ENCODE data around the gene TBC1D22B.
A peak's percentile ranks its signal among the peaks of the same experiment; 100 is the strongest.

TBC1D22B gene

GRCh38 chr6:37347670-37348111 is 90.1 kb downstream of the TBC1D22B start:
- WGBS, result 92% methylated on average over 4 of the region's 4 CpGs
- Histone ChIP-seq H2BK15ac (ENCODE audit: low read depth, poor library complexity, severe bottlenecking) (no peak overlapping the region), H3K79me1 (replicated peaks; ENCODE audit: low read length, poor library complexity, severe bottlenecking) (no peaks in the 10 kb centered on the region)

GRCh38 chr6:37351027-37351426 is 93.5 kb downstream of the TBC1D22B start:
- Histone ChIP-seq H3K27me3 (ENCODE audit: control insufficient read depth in 1 of 2, insufficient read depth in 1 of 2, low read length in 2 of 2) (peaks cover 0 to 3% of the 10 kb centered on the region in 2 experiments), H3K27ac (ENCODE audit: low read length, poor library complexity, severe bottlenecking) (no peak overlapping the region), H2BK15ac (ENCODE audit: low read depth, poor library complexity, severe bottlenecking) (no peak overlapping the region), H3K4me1 (ENCODE audit: control insufficient read depth, insufficient read depth, low read depth, low read length) (no peaks in the 10 kb centered on the region), H3K23ac (ENCODE audit: low read length in 2 of 2) (no peak overlapping the region), H4K91ac (ENCODE audit: low read length) (no peak overlapping the region), H2BK5ac (ENCODE audit: low read depth, low read length, poor library complexity, severe bottlenecking) (no peak overlapping the region), H2BK120ac (ENCODE audit: low read depth, low read length) (no peak overlapping the region), H3K36me3 (ENCODE audit: control insufficient read depth in 1 of 2, insufficient read depth in 2 of 2, low read depth in 1 of 2, low read length in 2 of 2) (no peaks in the 10 kb centered on the region), H2AK5ac (ENCODE audit: low read length, severe bottlenecking) (no peak overlapping the region), H3K14ac (ENCODE audit: low read length in 2 of 2) (no peak overlapping the region), H3K79me1 (replicated peaks; ENCODE audit: low read length, poor library complexity, severe bottlenecking) (peaks cover 11% of the 10 kb centered on the region), H2AFZ (ENCODE audit: low read depth, low read length) (no peak overlapping the region), H3K4ac (ENCODE audit: low read depth in 1 of 2, low read length in 2 of 2) (no peak overlapping the region), H3K4me2 (ENCODE audit: low read length, poor library complexity, severe bottlenecking) (no peak overlapping the region), H3K4me3 (ENCODE audit: insufficient read depth in 1 of 2, low read depth in 1 of 2, low read length in 2 of 2) (no peak overlapping the region), H2BK12ac (ENCODE audit: low read length in 2 of 2) (no peak overlapping the region), H3K18ac (ENCODE audit: low read depth in 1 of 2, low read length in 2 of 2) (no peak overlapping the region), H3K9ac (ENCODE audit: low read length) (no peak overlapping the region), H3K9me3 (ENCODE audit: control insufficient read depth, low read length) (no peaks in the 10 kb centered on the region), H4K8ac (ENCODE audit: low read length) (no peak overlapping the region)
- DNase-seq, result no peak
- 94% methylated on average over 3 of the region's 3 CpGs for WGBS

More at GRCh38 chr6:37347670-37348111, 90.1 kb downstream of the TBC1D22B start:
- no peak for DNase-seq
- Histone ChIP-seq H2BK120ac (ENCODE audit: low read depth, low read length) (no peak overlapping the region), H3K4me1 (ENCODE audit: control insufficient read depth, insufficient read depth, low read depth, low read length) (no peaks in the 10 kb centered on the region), H3K4me2 (ENCODE audit: low read length, poor library complexity, severe bottlenecking) (no peak overlapping the region), H3K14ac (ENCODE audit: low read length in 2 of 2) (no peak overlapping the region), H3K4ac (ENCODE audit: low read depth in 1 of 2, low read length in 2 of 2) (no peak overlapping the region), H2AK5ac (ENCODE audit: low read length, severe bottlenecking) (no peak overlapping the region), H3K36me3 (ENCODE audit: control insufficient read depth in 1 of 2, insufficient read depth in 2 of 2, low read depth in 1 of 2, low read length in 2 of 2) (no peaks in the 10 kb centered on the region), H3K27ac (ENCODE audit: low read length, poor library complexity, severe bottlenecking) (no peak overlapping the region), H2BK12ac (ENCODE audit: low read length in 2 of 2) (no peak overlapping the region), H3K27me3 (ENCODE audit: control insufficient read depth in 1 of 2, insufficient read depth in 1 of 2, low read length in 2 of 2) (peaks cover 8 to 20% of the 10 kb centered on the region in 2 experiments), H3K4me3 (ENCODE audit: insufficient read depth in 1 of 2, low read depth in 1 of 2, low read length in 2 of 2) (no peak overlapping the region), H3K9ac (ENCODE audit: low read length) (no peak overlapping the region), H4K8ac (ENCODE audit: low read length) (no peak overlapping the region), H2AFZ (ENCODE audit: low read depth, low read length) (no peak overlapping the region), H4K91ac (ENCODE audit: low read length) (no peak overlapping the region), H2BK5ac (ENCODE audit: low read depth, low read length, poor library complexity, severe bottlenecking) (no peak overlapping the region), H3K9me3 (ENCODE audit: control insufficient read depth, low read length) (no peaks in the 10 kb centered on the region), H3K18ac (ENCODE audit: low read depth in 1 of 2, low read length in 2 of 2) (no peak overlapping the region), H3K23ac (ENCODE audit: low read length in 2 of 2) (no peak overlapping the region)

- WGBS, result 96% methylated on average over 3 of the region's 3 CpGs
- Histone ChIP-seq H3K14ac (ENCODE audit: low read length in 2 of 2) (no peak overlapping the region), H3K9me3 (ENCODE audit: control insufficient read depth, low read length) (no peaks in the 10 kb centered on the region)
These were observed 94.8 kb downstream of the TBC1D22B start for GRCh38 chr6:37352384-37352783.

GRCh38 chr6:37353761-37354525 is 96.4 kb downstream of the TBC1D22B start, which contains the start of gene RNF8:
Gene RNF8 (plus strand): TSS chr6:37353983. CDS start chr6:37354165, 182 bp downstream.
- no peak within 1 kb of the TSS for H2AK5ac ChIP-seq (ENCODE audit: low read length, severe bottlenecking)
- H2BK12ac ChIP-seq (ENCODE audit: low read length in 2 of 2), result peak within 1 kb of the TSS in 1 of 2 experiments; percentile 54
- H3K36me3 ChIP-seq (ENCODE audit: control insufficient read depth in 1 of 2, insufficient read depth in 2 of 2, low read depth in 1 of 2, low read length in 2 of 2), result no peaks in the 10 kb centered on the region
- H2AFZ ChIP-seq (ENCODE audit: low read depth, low read length), result peak within 1 kb of the TSS; percentile 94
- peak within 1 kb of the TSS; percentile 95 to 96 for H3K4me3 ChIP-seq (ENCODE audit: insufficient read depth in 1 of 2, low read depth in 1 of 2, low read length in 2 of 2)
- H3K4me1 ChIP-seq (ENCODE audit: control insufficient read depth, insufficient read depth, low read depth, low read length), result peaks cover 1% of the 10 kb centered on the region
- peak within 1 kb of the TSS in 1 of 2 experiments; percentile 94 for H3K4ac ChIP-seq (ENCODE audit: low read depth in 1 of 2, low read length in 2 of 2)
- no peaks in the 10 kb centered on the region for H3K27me3 ChIP-seq (ENCODE audit: control insufficient read depth in 1 of 2, insufficient read depth in 1 of 2, low read length in 2 of 2)
- under 1% methylated on average over 54 of the region's 54 CpGs for WGBS
- peak within 1 kb of the TSS; percentile 48 to 57 for H3K18ac ChIP-seq (ENCODE audit: low read depth in 1 of 2, low read length in 2 of 2)
- H3K27ac ChIP-seq (ENCODE audit: low read length, poor library complexity, severe bottlenecking), result no peak within 1 kb of the TSS
- DNase-seq, result peak; percentile 86
- no peaks in the 10 kb centered on the region for H3K9me3 ChIP-seq (ENCODE audit: control insufficient read depth, low read length)
- peak within 1 kb of the TSS; percentile 63 to 64 for H3K14ac ChIP-seq (ENCODE audit: low read length in 2 of 2)
- H3K9ac ChIP-seq (ENCODE audit: low read length), result peak within 1 kb of the TSS; percentile 95
- no peak within 1 kb of the TSS for H2BK5ac ChIP-seq (ENCODE audit: low read depth, low read length, poor library complexity, severe bottlenecking)
- H4K8ac ChIP-seq (ENCODE audit: low read length), result peak within 1 kb of the TSS; percentile 95
- H4K91ac ChIP-seq (ENCODE audit: low read length), result peak within 1 kb of the TSS; percentile 45
- no peak within 1 kb of the TSS for H2BK120ac ChIP-seq (ENCODE audit: low read depth, low read length)
- peak within 1 kb of the TSS; percentile 88 for H2BK15ac ChIP-seq (ENCODE audit: low read depth, poor library complexity, severe bottlenecking)
- H3K79me1 ChIP-seq (replicated peaks; ENCODE audit: low read length, poor library complexity, severe bottlenecking), result peaks cover 18% of the 10 kb centered on the region
- H3K23ac ChIP-seq (ENCODE audit: low read length in 2 of 2), result peak within 1 kb of the TSS in 1 of 2 experiments; percentile 99
- H3K4me2 ChIP-seq (ENCODE audit: low read length, poor library complexity, severe bottlenecking), result peak within 1 kb of the TSS; percentile 84

More at GRCh38 chr6:37352384-37352783, 94.8 kb downstream of the TBC1D22B start:
- Histone ChIP-seq H3K4me3 (ENCODE audit: insufficient read depth in 1 of 2, low read depth in 1 of 2, low read length in 2 of 2) (no peak overlapping the region), H3K27me3 (ENCODE audit: control insufficient read depth in 1 of 2, insufficient read depth in 1 of 2, low read length in 2 of 2) (peaks cover 0 to 3% of the 10 kb centered on the region in 2 experiments), H4K8ac (ENCODE audit: low read length) (no peak overlapping the region), H2BK15ac (ENCODE audit: low read depth, poor library complexity, severe bottlenecking) (no peak overlapping the region), H2BK5ac (ENCODE audit: low read depth, low read length, poor library complexity, severe bottlenecking) (no peak overlapping the region), H2BK12ac (ENCODE audit: low read length in 2 of 2) (no peak overlapping the region), H3K4ac (ENCODE audit: low read depth in 1 of 2, low read length in 2 of 2) (no peak overlapping the region), H3K36me3 (ENCODE audit: control insufficient read depth in 1 of 2, insufficient read depth in 2 of 2, low read depth in 1 of 2, low read length in 2 of 2) (no peaks in the 10 kb centered on the region), H3K23ac (ENCODE audit: low read length in 2 of 2) (no peak overlapping the region), H3K9ac (ENCODE audit: low read length) (no peak overlapping the region), H3K27ac (ENCODE audit: low read length, poor library complexity, severe bottlenecking) (no peak overlapping the region), H3K4me2 (ENCODE audit: low read length, poor library complexity, severe bottlenecking) (no peak overlapping the region), H4K91ac (ENCODE audit: low read length) (no peak overlapping the region), H2AFZ (ENCODE audit: low read depth, low read length) (no peak overlapping the region), H3K79me1 (replicated peaks; ENCODE audit: low read length, poor library complexity, severe bottlenecking) (peaks cover 12% of the 10 kb centered on the region), H3K4me1 (ENCODE audit: control insufficient read depth, insufficient read depth, low read depth, low read length) (no peaks in the 10 kb centered on the region), H3K18ac (ENCODE audit: low read depth in 1 of 2, low read length in 2 of 2) (no peak overlapping the region), H2BK120ac (ENCODE audit: low read depth, low read length) (no peak overlapping the region), H2AK5ac (ENCODE audit: low read length, severe bottlenecking) (no peak overlapping the region)
- DNase-seq, result no peak
